B cell (primary cell): ENCODE results near the gene RAP1GDS1. TPM values are rescaled to one million over a fixed set of nuclear protein-coding genes. Genes with fewer than 3 reads are reported as not detected.

Experiments
- ATAC-seq: fragments of 200-7000 bp; cut with Tn5 transposase; one replicate; pipeline ENCODE4 v1.10.0; 2021; ENCODE audit warnings: low read depth, mild to moderate bottlenecking, moderate number of reproducible peaks, moderate library complexity
- CTCF ChIA-PET: fragments of 350-600 bp; sonication (Branson Sonifier 250); formaldehyde crosslinking; loops from one replicate; lab custom pipeline; 2021; ENCODE audit warnings: antibody characterized with exemption, inconsistent platforms; lab: Charles Lee
- POLR2A ChIA-PET: fragments of 350-600 bp; sonication (Branson Sonifier 250); formaldehyde crosslinking; loops from one replicate; lab custom pipeline; 2021; ENCODE audit warnings: antibody characterized with exemption; lab: Charles Lee
- DNase-seq: peaks from one replicate; pipeline ENCODE4 v3.0.0; 2013
- H2AFZ ChIP-seq: 2 replicates; pipeline ENCODE4 v1.6.1; 2012; ENCODE audit warnings: mild to moderate bottlenecking, low read depth, low read length; ENCODE audit not compliant: insufficient read depth, poor library complexity, severe bottlenecking
- H3K27ac ChIP-seq, 2 donors: 1 replicate in 1 of 2; 2 replicates in 1 of 2; pipeline ENCODE4 v1.5.1; 2012 to 2013; ENCODE audit warnings: low read length in 2 of 2, mild to moderate bottlenecking in 2 of 2, moderate library complexity in 1 of 2
- H3K27me3 ChIP-seq, 4 experiments: fragments of 200-600 bp in 1 of 4; sonication (generic) in 1 of 4; replicated peaks in 1 of 4; 1 replicate in 2 of 4; 2 replicates in 2 of 4; pipeline versions ENCODE4 v1.6.1 to v1.7.0; 2013 to 2016; ENCODE audit warnings: low read length in 3 of 4, mild to moderate bottlenecking in 2 of 4, mixed read lengths in 1 of 4, moderate library complexity in 1 of 4; ENCODE audit not compliant: insufficient read depth in 4 of 4, control insufficient read depth in 3 of 4; ENCODE audit errors: control extremely low read depth in 1 of 4
- H3K36me3 ChIP-seq, 2 experiments: replicated peaks in 1 of 2; 1 replicate in 1 of 2; 2 replicates in 1 of 2; pipeline versions ENCODE4 v1.6.1 to v1.7.1; 2013; ENCODE audit warnings: low read length in 1 of 2; ENCODE audit not compliant: insufficient read depth in 2 of 2, control insufficient read depth in 1 of 2; ENCODE audit errors: control extremely low read depth in 1 of 2, extremely low read depth in 1 of 2
- H3K4me1 ChIP-seq, 2 donors: fragments of 200-600 bp in 1 of 2; sonication (generic) in 1 of 2; 1 replicate in 1 of 2; 2 replicates in 1 of 2; pipeline versions ENCODE4 v1.5.1 to v1.6.1; 2013 to 2017; ENCODE audit warnings: low read length in 2 of 2; ENCODE audit not compliant: control insufficient read depth in 2 of 2, insufficient read depth in 2 of 2
- H3K4me2 ChIP-seq: replicated peaks from 2 replicates; pipeline ENCODE3; 2012; ENCODE audit warnings: mild to moderate bottlenecking, low read depth, low read length; ENCODE audit not compliant: poor library complexity, severe bottlenecking
- H3K4me3 ChIP-seq, 5 experiments: fragments of 200-600 bp in 1 of 5; sonication (generic) in 1 of 5; 1 replicate in 3 of 5; 2 replicates in 2 of 5; pipeline versions ENCODE4 v1.5.1 to v1.7.0; 2011 to 2016; ENCODE audit warnings: low read length in 4 of 5, mild to moderate bottlenecking in 4 of 5, low read depth in 2 of 5, control low read depth in 1 of 5, moderate library complexity in 1 of 5; ENCODE audit not compliant: insufficient read depth in 1 of 5; ENCODE audit errors: control extremely low read depth in 1 of 5, extremely low read depth in 1 of 5
- H3K79me2 ChIP-seq: fragments of 200-600 bp; sonication (generic); one replicate; pipeline ENCODE4 v1.6.0; 2016; ENCODE audit warnings: low read length; ENCODE audit not compliant: control insufficient read depth, insufficient read depth
- H3K9ac ChIP-seq: fragments of 200-600 bp; sonication (generic); 2 replicates; pipeline ENCODE4 v1.6.1; 2017; ENCODE audit warnings: mild to moderate bottlenecking, low read length, moderate library complexity
- H3K9me3 ChIP-seq, 3 donors: one replicate each; pipeline versions ENCODE4 v1.6.1 to v1.7.1; 2013; ENCODE audit warnings: low read length in 2 of 3; ENCODE audit not compliant: control insufficient read depth in 2 of 3, insufficient read depth in 1 of 3; ENCODE audit errors: control extremely low read depth in 1 of 3
- H4K20me1 ChIP-seq: 2 replicates; pipeline ENCODE4 v1.6.0; 2012; ENCODE audit warnings: mild to moderate bottlenecking, low read length; ENCODE audit not compliant: insufficient read depth, control insufficient read depth, poor library complexity, severe bottlenecking
- H3K27ac Mint-ChIP-seq: one replicate; pipeline ENCODE4 v1.8.0; 2021; ENCODE audit warnings: mixed read lengths
- H3K27me3 Mint-ChIP-seq: one replicate; pipeline ENCODE4 v1.8.0; 2021; ENCODE audit warnings: mixed read lengths
- H3K4me1 Mint-ChIP-seq: one replicate; pipeline ENCODE4 v1.8.0; 2021; ENCODE audit warnings: mixed read lengths
- H3K4me3 Mint-ChIP-seq: one replicate; pipeline ENCODE4 v1.8.0; 2021; ENCODE audit warnings: mixed read lengths
- H3K9me3 Mint-ChIP-seq: one replicate; pipeline ENCODE4 v1.8.0; 2022; ENCODE audit warnings: mixed read lengths; ENCODE audit not compliant: insufficient read depth
- EZH2 ChIP-seq: IDR thresholded peaks from 2 replicates; pipeline ENCODE4 v1.6.1; 2012; ENCODE audit warnings: borderline replicate concordance, low read depth, mild to moderate bottlenecking, moderate library complexity, low read length; ENCODE audit not compliant: insufficient read depth, poor library complexity, severe bottlenecking
- WGBS: methylation state at CpG from one replicate; pipeline ENCODE4 v1.1.5; 2013; ENCODE audit warnings: missing lambda C conversion rate; ENCODE audit not compliant: insufficient coverage; 5-methylcytosine and 5-hydroxymethylcytosine counted together
- intact Hi-C: fragments of 100-400 bp; cut with micrococcal nuclease; formaldehyde crosslinking; loops from one replicate; pipeline ENCODE4 v1.10.0; 2022
- polyA plus RNA-seq: library from polyadenylated mRNA; depleted of rRNA; stranded (reverse); fragments of >200 nt; gene quantifications from 2 replicates; pipeline ENCODE4 v1.2.3, GENCODE V29; 2012
- total RNA-seq, 2 donors: library from RNA; stranded (reverse); fragments of 120-200 nt in 1 of 2; gene quantifications; 1 replicate in 1 of 2; 2 replicates in 1 of 2; pipeline versions ENCODE4 v1.2.3 to v1.2.4, GENCODE V29; 2013 to 2022
- TF ChIP-seq, protein P1 (sequence below): fragments of 200-600 bp; IDR thresholded peaks from one replicate; pipeline ENCODE4 v1.8.0; 2022; ENCODE audit warnings: antibody characterized with exemption, mild to moderate bottlenecking

RAP1GDS1 gene
- total and polyA plus RNA-seq, 2 donors (not counting 1 experiment from before 2014, with no cell fraction given): 23.6 to 66.3 TPM

DNA sequence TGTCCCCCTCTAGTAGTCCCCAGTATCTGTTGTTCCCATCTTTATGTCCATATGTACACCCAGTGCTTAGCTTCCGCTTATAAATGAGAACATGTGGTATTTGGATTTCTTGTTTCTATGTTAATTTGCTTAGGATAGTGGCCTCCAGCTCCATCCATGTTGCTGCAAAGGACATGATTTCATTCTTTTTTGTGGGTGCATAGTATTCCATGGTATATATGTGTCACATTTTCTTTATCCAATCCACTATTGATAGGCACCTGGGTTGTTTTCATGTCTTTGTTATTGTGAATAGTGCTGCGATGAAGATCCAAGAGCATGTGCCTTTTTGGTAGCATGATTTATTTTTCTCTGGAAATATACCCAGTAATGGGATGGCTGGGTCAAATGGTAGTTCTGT is 6.3 kb downstream of the RAP1GDS1 start:
- H3K4me1 Mint-ChIP-seq: peaks cover 39% of the 10 kb centered on the region
- H2AFZ ChIP-seq: no peak overlapping the region
- H3K27ac Mint-ChIP-seq: peak overlapping the region; percentile 1
- DNase-seq (no peak), ATAC-seq (no peak)
- ChIA-PET POLR2A (no interaction called here), CTCF (interaction anchor here (0.5 kb wide), 1 partner anchor 157 kb away, joined by 4 read pairs; no protein-coding TSS in a partner anchor)
- H3K27ac ChIP-seq: no peak overlapping the region
- no peak overlapping the region for H3K9ac ChIP-seq
- H3K9me3 Mint-ChIP-seq: no peaks in the 10 kb centered on the region
- no peaks in the 10 kb centered on the region for H3K9me3 ChIP-seq
- H3K27me3 Mint-ChIP-seq: no peaks in the 10 kb centered on the region
- H3K79me2 ChIP-seq: peaks cover 70% of the 10 kb centered on the region
- TF ChIP-seq, protein P1, sequence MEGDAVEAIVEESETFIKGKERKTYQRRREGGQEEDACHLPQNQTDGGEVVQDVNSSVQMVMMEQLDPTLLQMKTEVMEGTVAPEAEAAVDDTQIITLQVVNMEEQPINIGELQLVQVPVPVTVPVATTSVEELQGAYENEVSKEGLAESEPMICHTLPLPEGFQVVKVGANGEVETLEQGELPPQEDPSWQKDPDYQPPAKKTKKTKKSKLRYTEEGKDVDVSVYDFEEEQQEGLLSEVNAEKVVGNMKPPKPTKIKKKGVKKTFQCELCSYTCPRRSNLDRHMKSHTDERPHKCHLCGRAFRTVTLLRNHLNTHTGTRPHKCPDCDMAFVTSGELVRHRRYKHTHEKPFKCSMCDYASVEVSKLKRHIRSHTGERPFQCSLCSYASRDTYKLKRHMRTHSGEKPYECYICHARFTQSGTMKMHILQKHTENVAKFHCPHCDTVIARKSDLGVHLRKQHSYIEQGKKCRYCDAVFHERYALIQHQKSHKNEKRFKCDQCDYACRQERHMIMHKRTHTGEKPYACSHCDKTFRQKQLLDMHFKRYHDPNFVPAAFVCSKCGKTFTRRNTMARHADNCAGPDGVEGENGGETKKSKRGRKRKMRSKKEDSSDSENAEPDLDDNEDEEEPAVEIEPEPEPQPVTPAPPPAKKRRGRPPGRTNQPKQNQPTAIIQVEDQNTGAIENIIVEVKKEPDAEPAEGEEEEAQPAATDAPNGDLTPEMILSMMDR: no peak
- no peak for TF ChIP-seq EZH2
- H3K36me3 ChIP-seq: peaks cover 0 to 2% of the 10 kb centered on the region in 2 experiments
- no peak overlapping the region for H3K4me3 ChIP-seq
- peaks cover 5% of the 10 kb centered on the region for H4K20me1 ChIP-seq
- H3K27me3 ChIP-seq: no peaks in the 10 kb centered on the region
- WGBS: 100% methylated on average over 1 of the region's 2 CpGs
- H3K4me3 Mint-ChIP-seq: no peak overlapping the region
- H3K4me2 ChIP-seq: no peak overlapping the region
- intact Hi-C loops: no loop called here
- H3K4me1 ChIP-seq: peaks cover 4 to 6% of the 10 kb centered on the region in 2 donors

DNA sequence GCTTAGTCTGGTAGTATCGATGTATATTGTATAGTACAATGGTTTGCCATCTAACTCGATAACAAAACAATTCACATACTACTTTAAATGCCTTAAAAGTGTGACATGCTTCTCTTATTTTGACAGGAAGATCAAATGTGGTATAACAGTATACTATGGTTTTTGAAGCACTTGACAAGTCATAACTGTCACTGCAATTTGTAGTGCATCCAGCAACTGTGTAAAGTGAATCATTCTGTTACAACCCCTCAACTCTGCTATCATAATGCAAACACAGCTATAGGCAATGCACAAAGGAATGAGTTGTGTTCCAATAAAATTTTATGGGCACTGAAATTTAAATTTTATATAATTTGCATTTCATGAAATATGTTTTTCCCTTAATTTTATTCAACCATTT is 14.0 kb downstream of the RAP1GDS1 start:
- Histone ChIP-seq H3K27ac (no peak overlapping the region), H3K9ac (no peak overlapping the region), H3K4me2 (no peak overlapping the region), H3K27me3 (no peaks in the 10 kb centered on the region), H3K4me1 (no peaks in the 10 kb centered on the region), H3K9me3 (peaks cover 4 to 5% (median 4%) of the 10 kb centered on the region in 3 donors), H4K20me1 (peaks cover 8% of the 10 kb centered on the region), H3K79me2 (peaks cover 78% of the 10 kb centered on the region), H3K4me3 (no peak overlapping the region), H3K36me3 (peaks cover 2% of the 10 kb centered on the region in 2 experiments), H2AFZ (no peak overlapping the region)
- Mint-ChIP-seq H3K4me3 (no peak overlapping the region), H3K27ac (no peak overlapping the region), H3K4me1 (peaks cover 13% of the 10 kb centered on the region), H3K9me3 (no peaks in the 10 kb centered on the region), H3K27me3 (no peaks in the 10 kb centered on the region)
- no peak for TF ChIP-seq EZH2
- TF ChIP-seq, protein P1: no peak
- ChIA-PET CTCF (no interaction called here), POLR2A (no interaction called here)
- DNase-seq: no peak
- intact Hi-C loops: no loop called here
- WGBS: no CpG with 5 or more reads among the region's 2 CpGs
- no peak for ATAC-seq
